Hepatocyte (in vitro differentiated cells): ENCODE results near the gene CYP11A1. TPM values are rescaled to one million over a fixed set of nuclear protein-coding genes. Genes with fewer than 3 reads are reported as not detected.

Source experiments
- DNase-seq: peaks from one replicate; pipeline ENCODE4 v3.0.0-alpha.2; 2016; ENCODE audit warnings: low spot score
- H2AFZ ChIP-seq: fragments of 200-600 bp; sonication (generic); 2 replicates; pipeline ENCODE4 v1.6.0; 2016; ENCODE audit warnings: antibody characterized with exemption, mild to moderate bottlenecking
- H3K27ac ChIP-seq: fragments of 200-600 bp; sonication (generic); 2 replicates; pipeline ENCODE4 v1.5.1; 2016; ENCODE audit warnings: mild to moderate bottlenecking
- H3K27me3 ChIP-seq: fragments of 200-600 bp; sonication (generic); 2 replicates; pipeline ENCODE4 v1.6.1; 2016
- H3K36me3 ChIP-seq: fragments of 200-600 bp; sonication (generic); replicated peaks from 2 replicates; pipeline ENCODE4 v1.5.1; 2016; ENCODE audit warnings: low read depth; ENCODE audit not compliant: insufficient read depth
- H3K4me1 ChIP-seq: fragments of 200-600 bp; sonication (generic); 2 replicates; pipeline ENCODE4 v1.5.1; 2016; ENCODE audit warnings: mild to moderate bottlenecking, moderate library complexity; ENCODE audit not compliant: insufficient read depth
- H3K4me2 ChIP-seq: fragments of 200-600 bp; sonication (generic); 2 replicates; pipeline ENCODE4 v1.6.0; 2016
- H3K4me3 ChIP-seq: fragments of 200-600 bp; sonication (generic); 2 replicates; pipeline ENCODE4 v1.5.1; 2016; ENCODE audit warnings: mild to moderate bottlenecking
- H3K79me2 ChIP-seq: fragments of 200-600 bp; sonication (generic); 2 replicates; pipeline ENCODE4 v1.6.0; 2017; ENCODE audit warnings: mild to moderate bottlenecking
- H3K9me2 ChIP-seq: fragments of 200-600 bp; sonication (generic); replicated peaks from 2 replicates; pipeline ENCODE4 v1.6.0; 2017; ENCODE audit warnings: mild to moderate bottlenecking; ENCODE audit not compliant: insufficient read depth
- H3K9me3 ChIP-seq: fragments of 200-600 bp; sonication (generic); 2 replicates; pipeline ENCODE4 v1.5.1; 2016; ENCODE audit warnings: low read depth, mild to moderate bottlenecking
- H4K20me1 ChIP-seq: fragments of 200-600 bp; sonication (generic); 2 replicates; pipeline ENCODE4 v1.6.0; 2016; ENCODE audit warnings: mild to moderate bottlenecking; ENCODE audit not compliant: insufficient read depth, poor library complexity, severe bottlenecking
- CTCF ChIP-seq: fragments of 200-600 bp; sonication (generic); IDR thresholded peaks from 2 replicates; pipeline ENCODE4 v1.5.1; 2016; ENCODE audit warnings: antibody characterized with exemption, mild to moderate bottlenecking; ENCODE audit not compliant: poor library complexity
- EZH2 ChIP-seq: fragments of 200-600 bp; sonication (generic); IDR thresholded peaks from 2 replicates; pipeline ENCODE4 v1.6.1; 2016; ENCODE audit warnings: antibody characterized with exemption, mild to moderate bottlenecking, borderline replicate concordance
- EZH2phosphoT487 ChIP-seq: fragments of 200-600 bp; sonication (generic); IDR thresholded peaks from one replicate; pipeline ENCODE4 v1.6.1; 2018; ENCODE audit warnings: antibody characterized with exemption, mild to moderate bottlenecking, low read depth, moderate library complexity; ENCODE audit not compliant: unreplicated experiment, severe bottlenecking
- WGBS: methylation state at CpG from one replicate; pipeline ENCODE4 v1.1.6; 2016; ENCODE audit warnings: low lambda C conversion rate; ENCODE audit errors: missing lambda C conversion rate; 5-methylcytosine and 5-hydroxymethylcytosine counted together
- polyA plus RNA-seq: library from polyadenylated mRNA; unstranded; fragments of >200 nt; fragmentation: Nextera tagmentation; extraction: Ambion mirVana; gene quantifications from 2 replicates; pipeline ENCODE4 v1.2.1, GENCODE V29; 2016
- total RNA-seq: library from RNA; depleted of rRNA; stranded (reverse); fragments of >200 nt; gene quantifications from 2 replicates; pipeline ENCODE4 v1.2.3, GENCODE V29; 2014

The CYP11A1 gene
- total and polyA plus RNA-seq, 2 experiments from 2014 or later, result 0.80 to 2.6 TPM

DNA sequence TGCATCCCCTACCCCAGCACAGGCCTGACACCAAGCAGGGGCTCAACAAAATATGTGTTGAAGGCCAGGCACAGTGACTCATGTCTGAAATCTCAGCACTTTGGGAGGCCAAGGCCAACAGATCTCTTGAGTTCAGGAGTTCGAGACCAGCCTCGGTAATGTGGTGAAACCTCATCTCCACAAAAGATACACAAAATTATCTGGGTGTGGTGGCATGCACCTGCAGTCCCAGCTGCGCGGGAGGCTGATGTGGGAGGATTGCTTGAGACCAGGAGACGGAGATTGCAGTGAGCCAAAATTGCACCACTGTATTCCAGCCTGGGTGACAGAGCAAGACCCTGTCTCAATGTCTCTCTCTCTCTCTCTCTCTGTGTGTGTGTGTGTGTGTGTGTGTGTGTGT lies 30.7 kb upstream of the CYP11A1 start:
- TF ChIP-seq EZH2phosphoT487 (no peak), EZH2 (no peak), CTCF (no peak)
- H2AFZ ChIP-seq, result no peak overlapping the region
- no peak overlapping the region for H3K4me2 ChIP-seq
- no peak overlapping the region for H3K4me3 ChIP-seq
- no peaks in the 10 kb centered on the region for H3K79me2 ChIP-seq
- no peaks in the 10 kb centered on the region for H4K20me1 ChIP-seq
- H3K9me2 ChIP-seq, result no peaks in the 10 kb centered on the region
- H3K27ac ChIP-seq, result no peak overlapping the region
- H3K9me3 ChIP-seq, result no peaks in the 10 kb centered on the region
- no peak for DNase-seq
- H3K36me3 ChIP-seq, result no peaks in the 10 kb centered on the region
- WGBS, result 97% methylated on average over 5 of the region's 5 CpGs
- no peaks in the 10 kb centered on the region for H3K27me3 ChIP-seq
- H3K4me1 ChIP-seq, result peaks cover 21% of the 10 kb centered on the region

DNA sequence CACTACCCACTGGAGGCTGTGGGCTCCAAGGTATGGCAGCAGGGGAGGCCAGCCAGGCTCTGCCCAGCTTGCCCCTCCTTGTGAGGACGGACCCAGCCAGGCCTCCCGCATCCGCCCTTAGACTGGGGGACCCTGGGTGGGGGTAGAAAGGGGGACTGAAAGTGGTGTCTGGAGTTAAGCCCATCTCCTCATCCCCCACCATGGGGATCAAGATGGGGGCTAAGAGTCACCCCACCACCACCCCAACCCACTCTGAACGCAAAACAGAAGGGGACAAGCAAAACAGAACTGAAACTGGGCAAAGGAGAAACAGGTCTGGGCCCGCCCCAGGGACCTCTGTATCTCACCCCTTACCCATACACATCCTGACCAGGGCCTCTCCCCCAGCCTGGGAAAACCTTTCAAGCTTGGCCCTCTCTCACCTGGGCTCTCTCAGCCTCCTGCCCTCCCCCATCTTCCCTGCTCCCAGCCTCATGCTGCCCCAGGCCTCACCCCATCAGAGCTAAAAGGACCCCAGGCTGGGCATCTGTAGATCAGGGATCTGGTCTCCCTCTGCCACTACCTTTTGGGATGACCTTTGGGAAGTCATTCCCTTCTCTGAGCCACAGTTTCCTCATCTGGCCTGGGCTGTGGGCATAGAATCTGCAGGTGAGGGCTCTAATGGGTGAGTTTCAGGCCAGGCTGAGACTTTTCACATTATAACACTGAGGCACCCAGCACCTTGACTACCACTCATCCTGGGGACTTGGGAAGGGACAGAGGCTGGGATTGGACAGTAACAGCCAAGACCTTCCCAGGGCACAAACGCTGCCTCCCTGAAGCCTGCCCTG lies 30.0 kb upstream of the CYP11A1 start:
- H3K4me1 ChIP-seq, result peaks cover 21% of the 10 kb centered on the region
- H3K9me3 ChIP-seq, result no peaks in the 10 kb centered on the region
- peak overlapping the region; percentile 88 for H3K27ac ChIP-seq
- H4K20me1 ChIP-seq, result no peaks in the 10 kb centered on the region
- no peak overlapping the region for H3K4me2 ChIP-seq
- TF ChIP-seq EZH2 (no peak), CTCF (no peak), EZH2phosphoT487 (no peak)
- H3K79me2 ChIP-seq, result no peaks in the 10 kb centered on the region
- no peak overlapping the region for H2AFZ ChIP-seq
- WGBS, result 93% methylated on average over 6 of the region's 6 CpGs
- H3K27me3 ChIP-seq, result no peaks in the 10 kb centered on the region
- H3K36me3 ChIP-seq, result no peaks in the 10 kb centered on the region
- no peak overlapping the region for H3K4me3 ChIP-seq
- DNase-seq, result no peak
- H3K9me2 ChIP-seq, result no peaks in the 10 kb centered on the region

DNA sequence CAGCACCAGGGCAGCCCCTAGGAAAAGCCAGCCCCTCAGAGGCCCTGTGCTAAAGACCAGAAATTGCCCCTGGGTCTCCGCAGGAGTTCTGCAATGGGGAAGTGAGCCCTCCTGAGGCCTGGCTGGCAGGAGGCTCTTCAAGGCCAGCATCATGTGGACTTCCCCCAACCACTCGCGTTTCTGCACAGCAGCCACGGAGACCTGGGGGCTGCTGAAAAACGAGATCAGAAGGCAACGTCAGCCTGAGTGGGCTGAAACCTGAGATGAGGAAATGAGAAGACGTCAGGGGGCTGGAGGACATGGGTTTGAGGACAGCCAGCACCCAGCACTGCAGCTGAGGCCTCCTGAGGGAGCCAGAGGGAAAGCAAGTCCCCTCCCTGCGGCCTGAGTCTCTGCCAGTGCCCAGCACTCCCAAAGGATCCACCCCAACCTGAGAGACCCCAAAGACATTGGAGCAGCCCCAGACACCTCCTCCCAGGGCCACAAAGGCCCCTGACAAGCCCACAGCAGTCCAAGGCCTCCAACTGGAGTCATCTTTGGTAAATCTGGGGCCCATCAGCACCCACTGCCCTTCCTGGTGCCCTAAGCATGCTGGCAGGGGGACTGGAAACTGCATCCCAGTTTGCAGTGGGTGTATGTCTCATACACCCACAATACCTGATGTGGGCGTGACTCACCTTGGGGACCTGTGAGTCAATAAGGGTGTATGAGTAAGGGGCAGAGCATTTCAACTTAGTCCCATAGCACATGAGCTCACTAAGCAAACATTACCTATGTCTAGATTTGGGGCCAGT lies 29.2 kb upstream of the CYP11A1 start:
- no peaks in the 10 kb centered on the region for H3K9me2 ChIP-seq
- no peaks in the 10 kb centered on the region for H3K36me3 ChIP-seq
- H4K20me1 ChIP-seq, result no peaks in the 10 kb centered on the region
- peak; percentile 70 for DNase-seq
- H3K9me3 ChIP-seq, result no peaks in the 10 kb centered on the region
- H3K4me3 ChIP-seq, result no peak overlapping the region
- no peaks in the 10 kb centered on the region for H3K79me2 ChIP-seq
- H2AFZ ChIP-seq, result no peak overlapping the region
- H3K27me3 ChIP-seq, result no peaks in the 10 kb centered on the region
- no peak overlapping the region for H3K4me2 ChIP-seq
- peaks cover 28% of the 10 kb centered on the region for H3K4me1 ChIP-seq
- WGBS, result 43% methylated on average over 8 of the region's 9 CpGs
- H3K27ac ChIP-seq, result peak overlapping the region; percentile 88
- no peak for TF ChIP-seq EZH2phosphoT487
- TF ChIP-seq CTCF, result no peak
- TF ChIP-seq EZH2, result no peak
